Airway epithelial cell (primary cell): Measurements from ENCODE around the gene SUSD5. TPM values are rescaled to one million over a fixed set of nuclear protein-coding genes. Genes with fewer than 3 reads are reported as not detected.

Experiments
- total RNA-seq: library from RNA; depleted of rRNA; stranded (reverse); fragments of >200 nt; gene quantifications from 2 replicates; pipeline ENCODE4 v1.2.3, GENCODE V29; 2015

The SUSD5 gene
- total RNA-seq, result 0.88 and 1.1 TPM in 2 replicates

GRCh38 chr3:33218446-33219174, at the start of gene SUSD5:
Gene SUSD5 (minus strand): TSS chr3:33218810. CDS start chr3:33218797, 13 bp downstream.

DNA sequence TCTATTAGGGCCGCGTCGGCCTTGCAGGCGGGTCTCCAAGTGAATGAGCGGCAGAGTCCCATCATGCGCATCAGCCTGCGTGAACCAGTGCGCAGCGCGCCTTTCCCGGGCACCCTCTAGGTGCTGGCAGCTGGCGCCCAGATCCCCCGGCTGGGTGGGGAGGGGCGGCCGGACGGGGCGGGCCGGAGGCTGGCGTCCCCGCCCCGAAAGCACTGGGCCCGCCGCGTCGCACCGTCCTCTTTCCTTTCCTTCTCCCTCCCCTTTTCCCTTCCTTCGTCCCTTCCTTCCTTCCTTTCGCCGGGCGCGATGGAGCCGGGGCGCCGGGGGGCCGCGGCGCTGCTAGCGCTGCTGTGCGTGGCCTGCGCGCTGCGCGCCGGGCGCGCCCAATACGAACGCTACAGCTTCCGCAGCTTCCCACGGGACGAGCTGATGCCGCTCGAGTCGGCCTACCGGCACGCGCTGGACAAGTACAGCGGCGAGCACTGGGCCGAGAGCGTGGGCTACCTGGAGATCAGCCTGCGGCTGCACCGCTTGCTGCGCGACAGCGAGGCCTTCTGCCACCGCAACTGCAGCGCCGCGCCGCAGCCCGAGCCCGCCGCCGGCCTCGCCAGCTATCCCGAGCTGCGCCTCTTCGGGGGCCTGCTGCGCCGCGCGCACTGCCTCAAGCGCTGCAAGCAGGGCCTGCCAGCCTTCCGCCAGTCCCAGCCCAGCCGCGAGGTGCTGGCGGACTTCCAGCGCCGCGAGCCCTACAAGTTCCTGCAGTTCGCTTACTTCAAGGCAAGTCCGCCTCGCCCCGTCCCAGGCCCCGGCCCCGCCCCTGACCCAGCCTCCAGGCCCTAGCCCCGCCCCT, 104.6 kb downstream of the SUSD5 start, which contains the start of gene CRTAP:
TSS of gene CRTAP (plus strand) at position 243 of the 850 bp plus-strand sequence. CDS start at position 307, 64 bp downstream.

Other genes with a start within 250 kb of the SUSD5 start
- 58.8 and 79.3 TPM in 2 replicates for gene GLB1, start 121.7 kb downstream of the SUSD5 start, total RNA-seq
- gene TMPPE, start 121.7 kb downstream of the SUSD5 start, total RNA-seq, result 4.2 and 5.1 TPM in 2 replicates
- 110 and 145 TPM in 2 replicates for gene CRTAP, start 104.8 kb downstream of the SUSD5 start, total RNA-seq
- gene FBXL2, start 58.6 kb upstream of the SUSD5 start, total RNA-seq, result 10.0 and 11.6 TPM in 2 replicates
- gene UBP1, start 221.6 kb upstream of the SUSD5 start, total RNA-seq, result 41.4 and 54.9 TPM in 2 replicates